ENCODE measurements around the gene HOXD10. TPM values are rescaled to one million over a fixed set of nuclear protein-coding genes. Genes with fewer than 3 reads are reported as not detected.

Gene HOXD10
- total and polyA plus RNA-seq, 2 of the 13 experiments (the other 11 are each of a cell fraction or from before 2014, with no cell fraction given), result not detected

DNA sequence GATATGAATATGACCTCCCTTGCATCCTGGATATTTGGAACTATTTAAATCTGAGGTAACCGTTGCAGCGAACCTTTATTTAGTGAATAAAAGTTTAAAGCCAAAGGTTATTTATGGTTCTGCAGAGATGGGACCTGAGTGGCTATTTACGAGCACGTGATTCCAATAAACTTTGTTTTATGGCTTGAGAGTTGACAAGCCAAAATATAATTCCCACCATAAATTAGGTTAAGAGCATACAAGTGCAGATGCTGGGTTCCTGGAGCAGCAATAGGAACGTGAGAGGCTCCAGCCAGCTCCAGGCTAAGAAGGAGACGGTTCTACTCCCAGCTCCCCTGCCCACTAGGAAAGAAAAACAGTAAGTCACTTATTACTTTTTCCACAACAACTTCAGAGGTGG, 29.5 kb downstream of the HOXD10 start (continued):
- TF ChIP-seq, protein P1, sequence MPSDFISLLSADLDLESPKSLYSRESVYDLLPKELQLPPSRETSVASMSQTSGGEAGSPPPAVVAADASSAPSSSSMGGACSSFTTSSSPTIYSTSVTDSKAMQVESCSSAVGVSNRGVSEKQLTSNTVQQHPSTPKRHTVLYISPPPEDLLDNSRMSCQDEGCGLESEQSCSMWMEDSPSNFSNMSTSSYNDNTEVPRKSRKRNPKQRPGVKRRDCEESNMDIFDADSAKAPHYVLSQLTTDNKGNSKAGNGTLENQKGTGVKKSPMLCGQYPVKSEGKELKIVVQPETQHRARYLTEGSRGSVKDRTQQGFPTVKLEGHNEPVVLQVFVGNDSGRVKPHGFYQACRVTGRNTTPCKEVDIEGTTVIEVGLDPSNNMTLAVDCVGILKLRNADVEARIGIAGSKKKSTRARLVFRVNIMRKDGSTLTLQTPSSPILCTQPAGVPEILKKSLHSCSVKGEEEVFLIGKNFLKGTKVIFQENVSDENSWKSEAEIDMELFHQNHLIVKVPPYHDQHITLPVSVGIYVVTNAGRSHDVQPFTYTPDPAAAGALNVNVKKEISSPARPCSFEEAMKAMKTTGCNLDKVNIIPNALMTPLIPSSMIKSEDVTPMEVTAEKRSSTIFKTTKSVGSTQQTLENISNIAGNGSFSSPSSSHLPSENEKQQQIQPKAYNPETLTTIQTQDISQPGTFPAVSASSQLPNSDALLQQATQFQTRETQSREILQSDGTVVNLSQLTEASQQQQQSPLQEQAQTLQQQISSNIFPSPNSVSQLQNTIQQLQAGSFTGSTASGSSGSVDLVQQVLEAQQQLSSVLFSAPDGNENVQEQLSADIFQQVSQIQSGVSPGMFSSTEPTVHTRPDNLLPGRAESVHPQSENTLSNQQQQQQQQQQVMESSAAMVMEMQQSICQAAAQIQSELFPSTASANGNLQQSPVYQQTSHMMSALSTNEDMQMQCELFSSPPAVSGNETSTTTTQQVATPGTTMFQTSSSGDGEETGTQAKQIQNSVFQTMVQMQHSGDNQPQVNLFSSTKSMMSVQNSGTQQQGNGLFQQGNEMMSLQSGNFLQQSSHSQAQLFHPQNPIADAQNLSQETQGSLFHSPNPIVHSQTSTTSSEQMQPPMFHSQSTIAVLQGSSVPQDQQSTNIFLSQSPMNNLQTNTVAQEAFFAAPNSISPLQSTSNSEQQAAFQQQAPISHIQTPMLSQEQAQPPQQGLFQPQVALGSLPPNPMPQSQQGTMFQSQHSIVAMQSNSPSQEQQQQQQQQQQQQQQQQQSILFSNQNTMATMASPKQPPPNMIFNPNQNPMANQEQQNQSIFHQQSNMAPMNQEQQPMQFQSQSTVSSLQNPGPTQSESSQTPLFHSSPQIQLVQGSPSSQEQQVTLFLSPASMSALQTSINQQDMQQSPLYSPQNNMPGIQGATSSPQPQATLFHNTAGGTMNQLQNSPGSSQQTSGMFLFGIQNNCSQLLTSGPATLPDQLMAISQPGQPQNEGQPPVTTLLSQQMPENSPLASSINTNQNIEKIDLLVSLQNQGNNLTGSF (CRISPR knock-in tag; IDR thresholded peaks at IDR 0.05), result no peak
- TF ChIP-seq NFATC3 (CRISPR knock-in tag; IDR thresholded peaks at IDR 0.05) (no peak), KLF15 (CRISPR knock-in tag; IDR thresholded peaks at IDR 0.05; ENCODE audit: borderline replicate concordance) (no peak)
- TF ChIP-seq, protein P2, sequence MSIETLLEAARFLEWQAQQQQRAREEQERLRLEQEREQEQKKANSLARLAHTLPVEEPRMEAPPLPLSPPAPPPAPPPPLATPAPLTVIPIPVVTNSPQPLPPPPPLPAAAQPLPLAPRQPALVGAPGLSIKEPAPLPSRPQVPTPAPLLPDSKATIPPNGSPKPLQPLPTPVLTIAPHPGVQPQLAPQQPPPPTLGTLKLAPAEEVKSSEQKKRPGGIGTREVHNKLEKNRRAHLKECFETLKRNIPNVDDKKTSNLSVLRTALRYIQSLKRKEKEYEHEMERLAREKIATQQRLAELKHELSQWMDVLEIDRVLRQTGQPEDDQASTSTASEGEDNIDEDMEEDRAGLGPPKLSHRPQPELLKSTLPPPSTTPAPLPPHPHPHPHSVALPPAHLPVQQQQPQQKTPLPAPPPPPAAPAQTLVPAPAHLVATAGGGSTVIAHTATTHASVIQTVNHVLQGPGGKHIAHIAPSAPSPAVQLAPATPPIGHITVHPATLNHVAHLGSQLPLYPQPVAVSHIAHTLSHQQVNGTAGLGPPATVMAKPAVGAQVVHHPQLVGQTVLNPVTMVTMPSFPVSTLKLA (IDR thresholded peaks at IDR 0.05), result no peak
- TF ChIP-seq, protein P3, sequence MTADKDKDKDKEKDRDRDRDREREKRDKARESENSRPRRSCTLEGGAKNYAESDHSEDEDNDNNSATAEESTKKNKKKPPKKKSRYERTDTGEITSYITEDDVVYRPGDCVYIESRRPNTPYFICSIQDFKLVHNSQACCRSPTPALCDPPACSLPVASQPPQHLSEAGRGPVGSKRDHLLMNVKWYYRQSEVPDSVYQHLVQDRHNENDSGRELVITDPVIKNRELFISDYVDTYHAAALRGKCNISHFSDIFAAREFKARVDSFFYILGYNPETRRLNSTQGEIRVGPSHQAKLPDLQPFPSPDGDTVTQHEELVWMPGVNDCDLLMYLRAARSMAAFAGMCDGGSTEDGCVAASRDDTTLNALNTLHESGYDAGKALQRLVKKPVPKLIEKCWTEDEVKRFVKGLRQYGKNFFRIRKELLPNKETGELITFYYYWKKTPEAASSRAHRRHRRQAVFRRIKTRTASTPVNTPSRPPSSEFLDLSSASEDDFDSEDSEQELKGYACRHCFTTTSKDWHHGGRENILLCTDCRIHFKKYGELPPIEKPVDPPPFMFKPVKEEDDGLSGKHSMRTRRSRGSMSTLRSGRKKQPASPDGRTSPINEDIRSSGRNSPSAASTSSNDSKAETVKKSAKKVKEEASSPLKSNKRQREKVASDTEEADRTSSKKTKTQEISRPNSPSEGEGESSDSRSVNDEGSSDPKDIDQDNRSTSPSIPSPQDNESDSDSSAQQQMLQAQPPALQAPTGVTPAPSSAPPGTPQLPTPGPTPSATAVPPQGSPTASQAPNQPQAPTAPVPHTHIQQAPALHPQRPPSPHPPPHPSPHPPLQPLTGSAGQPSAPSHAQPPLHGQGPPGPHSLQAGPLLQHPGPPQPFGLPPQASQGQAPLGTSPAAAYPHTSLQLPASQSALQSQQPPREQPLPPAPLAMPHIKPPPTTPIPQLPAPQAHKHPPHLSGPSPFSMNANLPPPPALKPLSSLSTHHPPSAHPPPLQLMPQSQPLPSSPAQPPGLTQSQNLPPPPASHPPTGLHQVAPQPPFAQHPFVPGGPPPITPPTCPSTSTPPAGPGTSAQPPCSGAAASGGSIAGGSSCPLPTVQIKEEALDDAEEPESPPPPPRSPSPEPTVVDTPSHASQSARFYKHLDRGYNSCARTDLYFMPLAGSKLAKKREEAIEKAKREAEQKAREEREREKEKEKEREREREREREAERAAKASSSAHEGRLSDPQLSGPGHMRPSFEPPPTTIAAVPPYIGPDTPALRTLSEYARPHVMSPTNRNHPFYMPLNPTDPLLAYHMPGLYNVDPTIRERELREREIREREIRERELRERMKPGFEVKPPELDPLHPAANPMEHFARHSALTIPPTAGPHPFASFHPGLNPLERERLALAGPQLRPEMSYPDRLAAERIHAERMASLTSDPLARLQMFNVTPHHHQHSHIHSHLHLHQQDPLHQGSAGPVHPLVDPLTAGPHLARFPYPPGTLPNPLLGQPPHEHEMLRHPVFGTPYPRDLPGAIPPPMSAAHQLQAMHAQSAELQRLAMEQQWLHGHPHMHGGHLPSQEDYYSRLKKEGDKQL (CRISPR knock-in tag; IDR thresholded peaks at IDR 0.05; ENCODE audit: low read depth), result no peak
- TF ChIP-seq, protein P4, sequence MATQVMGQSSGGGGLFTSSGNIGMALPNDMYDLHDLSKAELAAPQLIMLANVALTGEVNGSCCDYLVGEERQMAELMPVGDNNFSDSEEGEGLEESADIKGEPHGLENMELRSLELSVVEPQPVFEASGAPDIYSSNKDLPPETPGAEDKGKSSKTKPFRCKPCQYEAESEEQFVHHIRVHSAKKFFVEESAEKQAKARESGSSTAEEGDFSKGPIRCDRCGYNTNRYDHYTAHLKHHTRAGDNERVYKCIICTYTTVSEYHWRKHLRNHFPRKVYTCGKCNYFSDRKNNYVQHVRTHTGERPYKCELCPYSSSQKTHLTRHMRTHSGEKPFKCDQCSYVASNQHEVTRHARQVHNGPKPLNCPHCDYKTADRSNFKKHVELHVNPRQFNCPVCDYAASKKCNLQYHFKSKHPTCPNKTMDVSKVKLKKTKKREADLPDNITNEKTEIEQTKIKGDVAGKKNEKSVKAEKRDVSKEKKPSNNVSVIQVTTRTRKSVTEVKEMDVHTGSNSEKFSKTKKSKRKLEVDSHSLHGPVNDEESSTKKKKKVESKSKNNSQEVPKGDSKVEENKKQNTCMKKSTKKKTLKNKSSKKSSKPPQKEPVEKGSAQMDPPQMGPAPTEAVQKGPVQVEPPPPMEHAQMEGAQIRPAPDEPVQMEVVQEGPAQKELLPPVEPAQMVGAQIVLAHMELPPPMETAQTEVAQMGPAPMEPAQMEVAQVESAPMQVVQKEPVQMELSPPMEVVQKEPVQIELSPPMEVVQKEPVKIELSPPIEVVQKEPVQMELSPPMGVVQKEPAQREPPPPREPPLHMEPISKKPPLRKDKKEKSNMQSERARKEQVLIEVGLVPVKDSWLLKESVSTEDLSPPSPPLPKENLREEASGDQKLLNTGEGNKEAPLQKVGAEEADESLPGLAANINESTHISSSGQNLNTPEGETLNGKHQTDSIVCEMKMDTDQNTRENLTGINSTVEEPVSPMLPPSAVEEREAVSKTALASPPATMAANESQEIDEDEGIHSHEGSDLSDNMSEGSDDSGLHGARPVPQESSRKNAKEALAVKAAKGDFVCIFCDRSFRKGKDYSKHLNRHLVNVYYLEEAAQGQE (IDR thresholded peaks at IDR 0.05; ENCODE audit: borderline replicate concordance in 1 of 2, low read depth in 1 of 2, low read length in 2 of 2), result no peak

All from HepG2 (cell line).